ENCODE measurements around the gene HLA-DMB.

GRCh38 chr6:32885698-32886286 lies 55.0 kb downstream of the HLA-DMB start:
- TF ChIP-seq CTCF (IDR thresholded peaks at IDR 0.05) (peak; percentile 46 to 72 (median 53)), POLR2A (IDR thresholded peaks at IDR 0.05) (no peak)
